C4-2B (cell line): ENCODE measurements around the gene DOCK9.

Experiments used
- ZFX ChIP-seq: fragments of 450-650 bp; IDR thresholded peaks from 2 replicates; pipeline ENCODE4 v1.6.1; 2017
- TF ChIP-seq, protein P1 (sequence below): fragments of 450-650 bp; conservative IDR thresholded peaks from 2 replicates; pipeline ENCODE4 v1.5.1; 2017; ENCODE audit warnings: mild to moderate bottlenecking

DNA sequence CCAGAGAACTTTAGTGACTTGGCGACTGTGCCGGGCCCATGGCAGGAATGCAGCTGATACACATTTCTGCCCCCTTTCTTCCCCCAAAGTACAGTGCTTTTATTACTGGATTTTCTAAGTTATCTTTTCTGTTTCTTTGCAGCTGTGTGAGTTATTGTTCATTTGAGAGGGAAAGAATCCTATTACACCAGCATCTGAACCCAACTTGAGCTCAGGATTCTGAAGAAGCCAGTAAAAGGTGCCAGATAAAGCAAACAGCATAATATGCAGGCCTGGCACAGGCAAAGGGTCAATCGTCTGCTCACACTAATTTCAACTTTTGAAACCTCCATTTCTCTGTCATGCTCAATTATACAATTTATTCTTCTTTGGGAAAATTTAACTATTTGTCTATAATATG lies 93.9 kb downstream of the DOCK9 start:
- TF ChIP-seq, protein P1, sequence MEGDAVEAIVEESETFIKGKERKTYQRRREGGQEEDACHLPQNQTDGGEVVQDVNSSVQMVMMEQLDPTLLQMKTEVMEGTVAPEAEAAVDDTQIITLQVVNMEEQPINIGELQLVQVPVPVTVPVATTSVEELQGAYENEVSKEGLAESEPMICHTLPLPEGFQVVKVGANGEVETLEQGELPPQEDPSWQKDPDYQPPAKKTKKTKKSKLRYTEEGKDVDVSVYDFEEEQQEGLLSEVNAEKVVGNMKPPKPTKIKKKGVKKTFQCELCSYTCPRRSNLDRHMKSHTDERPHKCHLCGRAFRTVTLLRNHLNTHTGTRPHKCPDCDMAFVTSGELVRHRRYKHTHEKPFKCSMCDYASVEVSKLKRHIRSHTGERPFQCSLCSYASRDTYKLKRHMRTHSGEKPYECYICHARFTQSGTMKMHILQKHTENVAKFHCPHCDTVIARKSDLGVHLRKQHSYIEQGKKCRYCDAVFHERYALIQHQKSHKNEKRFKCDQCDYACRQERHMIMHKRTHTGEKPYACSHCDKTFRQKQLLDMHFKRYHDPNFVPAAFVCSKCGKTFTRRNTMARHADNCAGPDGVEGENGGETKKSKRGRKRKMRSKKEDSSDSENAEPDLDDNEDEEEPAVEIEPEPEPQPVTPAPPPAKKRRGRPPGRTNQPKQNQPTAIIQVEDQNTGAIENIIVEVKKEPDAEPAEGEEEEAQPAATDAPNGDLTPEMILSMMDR, result no peak
- no peak for TF ChIP-seq ZFX
